T-cell (primary cell): ENCODE data around the gene PLCB1. TPM values are rescaled to one million over a fixed set of nuclear protein-coding genes. Genes with fewer than 3 reads are reported as not detected.

Source experiments
- ATAC-seq, 4 experiments: fragments of 200-7000 bp in 3 of 4; fragments of 150-1000 bp in 1 of 4; cut with Tn5 transposase; replicated peaks in 1 of 4; 1 replicate in 3 of 4; 2 replicates in 1 of 4; pipeline ENCODE4 v1.10.0; 2021; ENCODE audit warnings: moderate library complexity in 3 of 4, mild to moderate bottlenecking in 2 of 4, moderate number of reproducible peaks in 1 of 4
- CTCF ChIA-PET, 2 donors: fragments of 300-600 bp; sonication (Branson Sonifier 250); formaldehyde crosslinking; loops; one replicate each; lab custom pipeline; 2022; ENCODE audit warnings: antibody characterized with exemption in 2 of 2; lab: Charles Lee
- POLR2A ChIA-PET, 2 donors: fragments of 300-600 bp; sonication (Branson Sonifier 250); formaldehyde crosslinking; loops; one replicate each; lab custom pipeline; 2022; ENCODE audit warnings: antibody characterized with exemption in 2 of 2; lab: Charles Lee
- DNase-seq, 35 experiments: peaks; one replicate each; pipeline versions ENCODE4 v3.0.0 to v3.0.0-alpha.2; 2013 to 2023
- H3K27ac ChIP-seq: one replicate; pipeline ENCODE4 v1.5.1; 2013; ENCODE audit warnings: low read length
- H3K27me3 ChIP-seq, 2 experiments: replicated peaks in 1 of 2; 1 replicate in 1 of 2; 2 replicates in 1 of 2; pipeline versions ENCODE4 v1.6.1 to v1.7.0; 2013; ENCODE audit warnings: low read length in 1 of 2, mixed read lengths in 1 of 2; ENCODE audit not compliant: control insufficient read depth in 2 of 2, insufficient read depth in 2 of 2; ENCODE audit errors: extremely low read depth in 1 of 2
- H3K36me3 ChIP-seq, 2 donors: 1 replicate in 1 of 2; 2 replicates in 1 of 2; pipeline versions ENCODE4 v1.6.1 to v1.7.0; 2013; ENCODE audit warnings: low read length in 1 of 2; ENCODE audit not compliant: control insufficient read depth in 2 of 2, insufficient read depth in 1 of 2; ENCODE audit errors: extremely low read depth in 1 of 2
- H3K4me1 ChIP-seq, 2 experiments: 1 replicate in 1 of 2; 2 replicates in 1 of 2; pipeline versions ENCODE4 v1.6.1 to v1.7.0; 2013; ENCODE audit warnings: low read length in 2 of 2, mixed read lengths in 1 of 2; ENCODE audit not compliant: insufficient read depth in 2 of 2, control insufficient read depth in 1 of 2; ENCODE audit errors: extremely low read depth in 1 of 2
- H3K4me3 ChIP-seq, 2 donors: 1 replicate in 1 of 2; 2 replicates in 1 of 2; pipeline versions ENCODE4 v1.5.1 to v1.7.0; 2013; ENCODE audit warnings: mild to moderate bottlenecking in 2 of 2, low read length in 1 of 2, moderate library complexity in 1 of 2; ENCODE audit not compliant: control insufficient read depth in 1 of 2; ENCODE audit errors: extremely low read depth in 1 of 2
- H3K9me3 ChIP-seq: 2 replicates; pipeline ENCODE4 v1.7.0; 2013
- H3K27ac Mint-ChIP-seq, 2 donors: one replicate each; pipeline ENCODE4 v1.8.0; 2020 to 2021; ENCODE audit warnings: mild to moderate bottlenecking in 2 of 2, mixed read lengths in 2 of 2
- H3K27me3 Mint-ChIP-seq, 2 donors: one replicate each; pipeline ENCODE4 v1.8.0; 2021 to 2022; ENCODE audit warnings: mixed read lengths in 2 of 2
- H3K36me3 Mint-ChIP-seq: one replicate; pipeline ENCODE4 v1.8.0; 2021; ENCODE audit warnings: mixed read lengths
- H3K4me1 Mint-ChIP-seq, 3 donors: one replicate each; pipeline ENCODE4 v1.8.0; 2020 to 2022; ENCODE audit warnings: mixed read lengths in 3 of 3, mild to moderate bottlenecking in 1 of 3
- H3K4me3 Mint-ChIP-seq, 3 donors: one replicate each; pipeline ENCODE4 v1.8.0; 2020 to 2022; ENCODE audit warnings: mild to moderate bottlenecking in 3 of 3, mixed read lengths in 3 of 3, moderate library complexity in 3 of 3
- H3K9me3 Mint-ChIP-seq, 3 donors: one replicate each; pipeline ENCODE4 v1.8.0; 2020 to 2022; ENCODE audit warnings: mixed read lengths in 3 of 3
- WGBS: methylation state at CpG from one replicate; pipeline ENCODE4 v1.1.5; 2013; ENCODE audit warnings: missing lambda C conversion rate; ENCODE audit not compliant: insufficient coverage; 5-methylcytosine and 5-hydroxymethylcytosine counted together
- total RNA-seq, 35 experiments: library from RNA in 6 of 35; stranded (reverse) in 6 of 35; fragments of 120-200 nt in 1 of 35; gene quantifications; one replicate each; pipeline versions ENCODE4 v1.2.1 to v1.2.4 and lab custom pipeline; 2013 to 2026

PLCB1 gene
- total RNA-seq, 5 donors from 2014 or later (not counting 1 experiment from before 2014, with no cell fraction given) = 3.3 to 15.1 (median 7.4) TPM

DNA sequence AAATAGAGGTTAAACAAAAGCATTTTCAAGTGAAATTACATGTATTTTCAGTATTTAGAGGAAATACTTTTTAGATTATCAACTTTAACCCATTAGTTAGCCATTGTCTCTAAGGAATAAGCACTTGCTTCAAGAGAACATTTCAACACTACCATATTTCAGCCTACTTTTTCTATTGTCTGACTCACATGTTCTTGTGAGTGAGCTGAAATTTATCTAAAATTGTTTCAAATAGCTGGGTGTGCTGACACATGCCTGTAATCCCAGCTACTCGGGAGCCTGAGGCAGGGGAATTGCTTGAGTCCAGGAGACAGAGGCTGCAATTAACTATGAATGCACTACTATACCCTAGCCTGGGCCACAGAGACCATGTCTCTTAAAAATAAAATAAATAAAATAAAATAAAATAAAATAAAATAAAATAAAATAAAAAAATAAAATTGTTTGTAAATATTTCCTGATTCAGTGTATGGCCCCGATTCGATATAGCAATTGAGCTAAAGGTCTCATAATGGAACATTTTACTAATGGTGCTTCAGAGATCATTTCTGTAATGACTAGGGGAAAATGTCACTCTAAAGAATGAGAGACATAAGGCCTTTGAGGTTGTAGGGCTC lies 612.3 kb downstream of the PLCB1 start:
- Histone ChIP-seq H3K4me1 (no peaks in the 10 kb centered on the region), H3K27me3 (no peaks in the 10 kb centered on the region), H3K9me3 (no peaks in the 10 kb centered on the region), H3K4me3 (no peak overlapping the region), H3K36me3 (no peaks in the 10 kb centered on the region), H3K27ac (no peak overlapping the region)
- Mint-ChIP-seq H3K4me1 (no peaks in the 10 kb centered on the region), H3K27me3 (no peaks in the 10 kb centered on the region), H3K4me3 (no peak overlapping the region), H3K36me3 (peaks cover 5% of the 10 kb centered on the region), H3K27ac (no peak overlapping the region), H3K9me3 (no peaks in the 10 kb centered on the region)
- ATAC-seq (no peak), DNase-seq (no peak)
- ChIA-PET CTCF (interaction anchor here in 1 of 2 donors (0.6 to 0.9 kb wide), 2 partner anchors 12 to 143 kb away, joined by 3 to 4 read pairs; no protein-coding TSS in a partner anchor), POLR2A (no interaction called here)
- no CpG with 5 or more reads among the region's 3 CpGs for WGBS

DNA sequence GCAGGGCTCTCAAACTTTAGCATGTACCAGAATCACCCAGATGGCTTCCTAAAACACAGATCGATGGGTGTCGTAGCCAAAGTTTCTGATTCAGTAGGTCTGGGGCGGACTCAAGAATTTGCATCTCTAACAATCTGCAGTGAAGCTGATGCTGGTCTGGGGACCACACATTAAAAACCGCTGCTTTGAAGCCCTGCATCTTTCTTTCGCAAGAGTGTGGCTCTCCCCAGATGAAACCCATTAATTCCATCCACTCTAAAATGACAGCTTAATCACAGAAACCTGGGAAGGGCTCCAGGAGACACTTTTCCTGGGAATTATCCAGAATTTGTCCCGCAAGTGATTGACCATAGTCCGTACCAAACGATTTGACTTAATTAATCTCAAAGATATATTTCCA lies 617.0 kb downstream of the PLCB1 start:
- no peak overlapping the region for H3K4me3 Mint-ChIP-seq
- H3K4me3 ChIP-seq = no peak overlapping the region
- no peaks in the 10 kb centered on the region for H3K36me3 ChIP-seq
- DNase-seq (no peak), ATAC-seq (no peak)
- H3K27me3 Mint-ChIP-seq = no peaks in the 10 kb centered on the region
- H3K4me1 Mint-ChIP-seq = no peaks in the 10 kb centered on the region
- H3K27ac ChIP-seq = no peak overlapping the region
- H3K27ac Mint-ChIP-seq = no peak overlapping the region
- no peaks in the 10 kb centered on the region for H3K4me1 ChIP-seq
- no peaks in the 10 kb centered on the region for H3K9me3 ChIP-seq
- POLR2A ChIA-PET = no interaction called here
- no peaks in the 10 kb centered on the region for H3K27me3 ChIP-seq
- CTCF ChIA-PET = interaction anchor here (1.3 to 1.4 kb wide), 2 partner anchors 9 to 27 kb away, joined by 3 to 4 read pairs; no protein-coding TSS in a partner anchor
- no peaks in the 10 kb centered on the region for H3K36me3 Mint-ChIP-seq
- H3K9me3 Mint-ChIP-seq = no peaks in the 10 kb centered on the region
- WGBS = 93% methylated on average over 5 of the region's 8 CpGs

GRCh38 chr20:8749986-8750385 lies 617.9 kb downstream of the PLCB1 start:
- no peak for ATAC-seq
- no peaks in the 10 kb centered on the region for H3K9me3 Mint-ChIP-seq
- no peaks in the 10 kb centered on the region for H3K4me1 Mint-ChIP-seq
- no peak overlapping the region for H3K27ac Mint-ChIP-seq
- CTCF ChIA-PET = interaction anchor here (0.6 to 1.4 kb wide), 11 partner anchors 8 to 813 kb away, joined by 3 to 10 read pairs (median 4); no protein-coding TSS in a partner anchor
- H3K4me3 ChIP-seq = no peak overlapping the region
- no peaks in the 10 kb centered on the region for H3K4me1 ChIP-seq
- 100% methylated on average over 1 of the region's 1 CpG for WGBS
- no peak overlapping the region for H3K27ac ChIP-seq
- H3K4me3 Mint-ChIP-seq = no peak overlapping the region
- no peaks in the 10 kb centered on the region for H3K27me3 Mint-ChIP-seq
- H3K36me3 ChIP-seq = no peaks in the 10 kb centered on the region
- DNase-seq = no peak
- no peaks in the 10 kb centered on the region for H3K27me3 ChIP-seq
- H3K9me3 ChIP-seq = no peaks in the 10 kb centered on the region
- POLR2A ChIA-PET = interaction anchor here in 1 of 2 donors (0.6 kb wide), 1 partner anchor 83 kb away, joined by 8 read pairs; no protein-coding TSS in a partner anchor
- no peaks in the 10 kb centered on the region for H3K36me3 Mint-ChIP-seq

DNA sequence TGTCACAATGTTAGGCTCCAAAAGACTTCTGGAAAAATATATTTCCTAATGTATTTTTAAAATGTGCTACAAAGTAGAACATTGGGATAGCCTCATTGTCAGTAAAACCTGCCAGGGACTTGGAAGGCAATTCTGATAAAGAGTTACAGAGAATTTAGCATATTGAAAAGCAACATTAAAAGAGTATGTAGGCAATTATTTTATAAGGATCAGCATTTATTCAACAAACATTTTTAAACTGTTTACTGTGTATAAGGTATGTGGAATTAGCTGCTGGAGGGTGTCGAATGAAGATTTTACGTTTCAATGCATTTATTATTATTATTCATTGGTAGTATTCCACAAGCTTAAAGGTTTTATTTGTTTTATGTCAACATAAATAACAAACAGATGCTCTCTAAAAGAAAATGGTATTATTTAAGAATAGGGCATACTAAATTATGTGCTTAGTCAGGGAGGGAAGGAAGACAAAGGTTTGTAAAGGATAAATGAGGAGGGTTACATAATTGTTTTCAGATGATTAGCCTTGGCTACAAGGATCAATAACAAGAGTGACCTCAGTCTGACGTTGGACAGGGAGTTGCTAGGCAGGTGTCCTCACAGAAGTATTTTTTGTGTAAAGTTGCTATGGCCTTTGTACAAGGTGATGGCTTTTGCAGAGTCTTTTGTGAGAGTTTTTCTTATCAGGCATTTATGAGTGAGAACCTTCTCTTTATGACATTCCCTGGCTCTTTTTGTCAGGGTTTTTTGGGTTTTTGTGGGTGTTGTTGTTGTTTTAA lies 623.5 kb downstream of the PLCB1 start:
- Histone ChIP-seq H3K27ac (no peak overlapping the region), H3K9me3 (no peaks in the 10 kb centered on the region), H3K36me3 (no peaks in the 10 kb centered on the region), H3K4me1 (no peaks in the 10 kb centered on the region), H3K27me3 (no peaks in the 10 kb centered on the region), H3K4me3 (no peak overlapping the region)
- no peak overlapping the region for H3K27ac Mint-ChIP-seq
- H3K36me3 Mint-ChIP-seq = no peaks in the 10 kb centered on the region
- no peak overlapping the region for H3K4me3 Mint-ChIP-seq
- H3K4me1 Mint-ChIP-seq = peaks cover 0 to 5% (median 0%) of the 10 kb centered on the region in 3 donors
- ChIA-PET CTCF (interaction anchor here (0.6 to 1.7 kb wide), 4 partner anchors 12 to 712 kb away, joined by 3 to 4 read pairs (median 3); no protein-coding TSS in a partner anchor), POLR2A (interaction anchor here (0.6 kb wide), 2 partner anchors 59 to 1025 kb away, joined by 3 read pairs; no protein-coding TSS in a partner anchor)
- no peak for DNase-seq
- no peak for ATAC-seq
- no peaks in the 10 kb centered on the region for H3K27me3 Mint-ChIP-seq
- no CpG with 5 or more reads among the region's 3 CpGs for WGBS
- H3K9me3 Mint-ChIP-seq = no peaks in the 10 kb centered on the region

DNA sequence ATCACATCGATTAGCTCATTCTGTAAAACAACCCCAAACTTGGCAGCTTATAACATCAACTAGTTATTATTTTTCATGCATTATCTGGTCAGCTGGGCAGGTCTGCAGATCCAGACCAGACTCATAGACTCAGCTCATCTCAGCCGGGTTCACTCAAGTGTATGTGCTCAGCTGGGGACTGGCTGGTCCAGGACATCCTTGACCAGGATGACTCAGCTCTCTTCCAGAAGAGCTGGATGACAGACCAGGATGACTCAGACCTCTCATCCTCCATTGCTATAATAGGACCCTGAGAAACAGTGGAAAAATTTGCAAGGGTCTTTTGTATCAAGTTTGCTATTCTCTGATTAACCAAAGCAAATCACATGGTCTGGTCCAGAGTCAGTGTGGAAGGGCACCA lies 624.3 kb downstream of the PLCB1 start:
- no peak overlapping the region for H3K4me3 Mint-ChIP-seq
- Histone ChIP-seq H3K9me3 (no peaks in the 10 kb centered on the region), H3K27me3 (no peaks in the 10 kb centered on the region), H3K4me3 (no peak overlapping the region), H3K36me3 (no peaks in the 10 kb centered on the region), H3K27ac (no peak overlapping the region), H3K4me1 (no peaks in the 10 kb centered on the region)
- H3K36me3 Mint-ChIP-seq = no peaks in the 10 kb centered on the region
- H3K27me3 Mint-ChIP-seq = no peaks in the 10 kb centered on the region
- no peak for DNase-seq
- no peak overlapping the region for H3K27ac Mint-ChIP-seq
- H3K4me1 Mint-ChIP-seq = peaks cover 0 to 5% (median 0%) of the 10 kb centered on the region in 3 donors
- POLR2A ChIA-PET = no interaction called here
- CTCF ChIA-PET = interaction anchor here (0.6 to 1.1 kb wide), 3 partner anchors 11 to 713 kb away, joined by 3 to 4 read pairs (median 3); no protein-coding TSS in a partner anchor
- 83% methylated on average over 2 of the region's 2 CpGs for WGBS
- H3K9me3 Mint-ChIP-seq = no peaks in the 10 kb centered on the region
- ATAC-seq = no peak

DNA sequence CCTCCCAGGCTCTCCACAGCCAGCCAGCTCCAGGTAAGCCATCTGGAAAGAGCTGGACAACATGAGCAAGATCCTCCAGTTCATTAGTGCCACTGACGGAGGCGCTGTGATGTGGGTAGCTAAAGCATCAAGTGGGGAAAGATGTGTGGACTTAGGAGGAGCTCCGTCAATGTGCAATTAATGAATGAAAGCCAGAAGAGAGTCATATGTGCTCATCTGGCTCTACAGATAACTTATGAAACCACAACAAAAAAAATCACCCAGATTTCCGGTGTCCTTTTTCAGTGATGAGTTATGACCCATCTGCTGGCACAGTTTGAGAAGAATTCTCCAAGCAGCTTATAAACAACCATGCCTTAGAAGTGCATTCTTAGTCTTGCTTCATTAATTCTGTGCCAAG lies 625.1 kb downstream of the PLCB1 start:
- no peak for ATAC-seq
- H3K4me3 Mint-ChIP-seq = no peak overlapping the region
- H3K27ac Mint-ChIP-seq = no peak overlapping the region
- peaks cover 0 to 5% (median 0%) of the 10 kb centered on the region in 3 donors for H3K4me1 Mint-ChIP-seq
- Histone ChIP-seq H3K27ac (no peak overlapping the region), H3K36me3 (no peaks in the 10 kb centered on the region), H3K4me3 (no peak overlapping the region), H3K27me3 (no peaks in the 10 kb centered on the region), H3K9me3 (no peaks in the 10 kb centered on the region), H3K4me1 (no peaks in the 10 kb centered on the region)
- WGBS = 67% methylated on average over 2 of the region's 4 CpGs
- H3K27me3 Mint-ChIP-seq = no peaks in the 10 kb centered on the region
- ChIA-PET POLR2A (no interaction called here), CTCF (interaction anchor here in 1 of 2 donors (1.1 kb wide), 1 partner anchor 35 kb away, joined by 4 read pairs; no protein-coding TSS in a partner anchor)
- no peaks in the 10 kb centered on the region for H3K36me3 Mint-ChIP-seq
- H3K9me3 Mint-ChIP-seq = no peaks in the 10 kb centered on the region
- DNase-seq = no peak
